H9 (cell line): ENCODE data around the gene ARIH1. TPM values are rescaled to one million over a fixed set of nuclear protein-coding genes. Genes with fewer than 3 reads are reported as not detected.
A peak's percentile ranks its signal among the peaks of the same experiment; 100 is the strongest.
"Not testable (repeated sequence)": the region's sequence is repeated elsewhere in the genome, so short reads cannot be mapped to it uniquely, and the experiment has no call there.

ENCODE experiments used
- DNase-seq: peaks from one replicate; pipeline ENCODE4 v3.0.0-alpha.2; 2017
- H2AFZ ChIP-seq: one replicate; pipeline ENCODE4 v1.6.1; 2013; ENCODE audit warnings: mild to moderate bottlenecking, low read length, control low read depth, moderate library complexity
- H2AK5ac ChIP-seq: 2 replicates; pipeline ENCODE4 v1.6.1; 2013; ENCODE audit warnings: low read length, control low read depth, mixed read lengths; ENCODE audit not compliant: insufficient read length
- H2BK120ac ChIP-seq: one replicate; pipeline ENCODE4 v1.6.1; 2013; ENCODE audit warnings: low read depth, mild to moderate bottlenecking, low read length, control low read depth, inconsistent platforms; ENCODE audit not compliant: poor library complexity, severe bottlenecking
- H2BK12ac ChIP-seq: 2 replicates; pipeline ENCODE4 v1.6.1; 2013; ENCODE audit warnings: low read length, control low read depth, mixed read lengths, low read depth; ENCODE audit not compliant: insufficient read length
- H2BK15ac ChIP-seq: 2 replicates; pipeline ENCODE4 v1.6.1; 2013; ENCODE audit warnings: low read depth, low read length, control low read depth
- H2BK20ac ChIP-seq: one replicate; pipeline ENCODE4 v1.6.1; 2013; ENCODE audit warnings: low read depth, mild to moderate bottlenecking, low read length, control low read depth, inconsistent platforms; ENCODE audit not compliant: poor library complexity, severe bottlenecking
- H2BK5ac ChIP-seq: 2 replicates; pipeline ENCODE4 v1.6.1; 2013; ENCODE audit warnings: low read length, control low read depth, mixed read lengths; ENCODE audit not compliant: insufficient read length
- H3K14ac ChIP-seq: 2 replicates; pipeline ENCODE4 v1.6.1; 2013; ENCODE audit warnings: low read length, control low read depth; ENCODE audit not compliant: insufficient read depth
- H3K18ac ChIP-seq: 2 replicates; pipeline ENCODE4 v1.6.1; 2013; ENCODE audit warnings: low read depth, mild to moderate bottlenecking, mixed read lengths, low read length, control low read depth; ENCODE audit not compliant: insufficient read length
- H3K23ac ChIP-seq: 2 replicates; pipeline ENCODE4 v1.6.1; 2013; ENCODE audit warnings: low read length, control low read depth, mixed read lengths, low read depth; ENCODE audit not compliant: insufficient read length
- H3K23me2 ChIP-seq: 2 replicates; pipeline ENCODE4 v1.6.1; 2013; ENCODE audit warnings: low read depth, mild to moderate bottlenecking, mixed read lengths, low read length, control low read depth; ENCODE audit not compliant: insufficient read length, poor library complexity, severe bottlenecking
- H3K27ac ChIP-seq: 2 replicates; pipeline ENCODE4 v1.5.1; 2013; ENCODE audit warnings: low read length, control low read depth, mixed read lengths, low read depth; ENCODE audit not compliant: insufficient read length
- H3K27me3 ChIP-seq: 2 replicates; pipeline ENCODE4 v1.6.1; 2013; ENCODE audit warnings: low read length, control low read depth, inconsistent platforms; ENCODE audit not compliant: insufficient read depth
- H3K4ac ChIP-seq: 2 replicates; pipeline ENCODE4 v1.6.1; 2013; ENCODE audit warnings: low read depth, mild to moderate bottlenecking, control low read depth, inconsistent platforms, low read length, moderate library complexity
- H3K4me1 ChIP-seq: 2 replicates; pipeline ENCODE4 v1.6.1; 2013; ENCODE audit warnings: low read length, control low read depth, inconsistent platforms; ENCODE audit not compliant: insufficient read depth
- H3K4me2 ChIP-seq: 2 replicates; pipeline ENCODE4 v1.6.1; 2013; ENCODE audit warnings: low read length, control low read depth, mixed read lengths; ENCODE audit not compliant: insufficient read length, insufficient read depth
- H3K56ac ChIP-seq: 2 replicates; pipeline ENCODE4 v1.6.1; 2013; ENCODE audit warnings: low read depth, mild to moderate bottlenecking, mixed read lengths, low read length, control low read depth; ENCODE audit not compliant: insufficient read length
- H3K79me1 ChIP-seq: 2 replicates; pipeline ENCODE4 v1.6.1; 2013; ENCODE audit warnings: low read depth, mild to moderate bottlenecking, moderate library complexity, low read length, control low read depth, inconsistent platforms; ENCODE audit not compliant: insufficient read depth, poor library complexity, severe bottlenecking
- H3K79me2 ChIP-seq: 2 replicates; pipeline ENCODE4 v1.6.1; 2013; ENCODE audit warnings: low read length, control low read depth, inconsistent platforms; ENCODE audit not compliant: insufficient read depth
- H3K9ac ChIP-seq: 2 replicates; pipeline ENCODE4 v1.6.1; 2013; ENCODE audit warnings: low read length, control low read depth, mixed read lengths; ENCODE audit not compliant: insufficient read length; ENCODE audit errors: extremely low read depth
- H3K9me3 ChIP-seq: one replicate; pipeline ENCODE4 v1.6.1; 2013; ENCODE audit warnings: low read depth, low read length, inconsistent platforms; ENCODE audit not compliant: control insufficient read depth
- H3T11ph ChIP-seq: one replicate; pipeline ENCODE4 v1.6.1; 2013; ENCODE audit warnings: mild to moderate bottlenecking, low read length, control low read depth, inconsistent platforms
- H4K20me1 ChIP-seq: one replicate; pipeline ENCODE4 v1.6.1; 2013; ENCODE audit not compliant: control insufficient read depth, insufficient read length, insufficient read depth
- H4K5ac ChIP-seq: 2 replicates; pipeline ENCODE4 v1.6.1; 2013; ENCODE audit warnings: low read depth, mild to moderate bottlenecking, mixed read lengths, low read length, control low read depth; ENCODE audit not compliant: insufficient read length
- H4K8ac ChIP-seq: replicated peaks from 2 replicates; pipeline ENCODE4 v1.6.1; 2013; ENCODE audit warnings: low read length, control low read depth, mixed read lengths, low read depth; ENCODE audit not compliant: insufficient read length
- H4K91ac ChIP-seq: 2 replicates; pipeline ENCODE4 v1.6.1; 2013; ENCODE audit warnings: low read depth, mild to moderate bottlenecking, moderate library complexity, mixed read lengths, low read length, control low read depth; ENCODE audit not compliant: insufficient read length
- H3K27ac Mint-ChIP-seq, 3 experiments: 2 replicates in 2 of 3; 3 replicates in 1 of 3; pipeline ENCODE4 v1.8.0; 2020 to 2021; ENCODE audit warnings: mixed read lengths in 3 of 3, mild to moderate bottlenecking in 1 of 3, moderate library complexity in 1 of 3
- H3K27me3 Mint-ChIP-seq: 2 replicates; pipeline ENCODE4 v1.8.0; 2021; ENCODE audit warnings: low read depth, mild to moderate bottlenecking, moderate library complexity, mixed read lengths
- H3K36me3 Mint-ChIP-seq, 3 experiments: 2 replicates in 2 of 3; 3 replicates in 1 of 3; pipeline ENCODE4 v1.8.0; 2020 to 2021; ENCODE audit warnings: low read depth in 3 of 3, mixed read lengths in 3 of 3; ENCODE audit not compliant: insufficient read depth in 1 of 3
- H3K4me1 Mint-ChIP-seq, 2 experiments: 2 replicates each; pipeline ENCODE4 v1.8.0; 2020; ENCODE audit warnings: mixed read lengths in 2 of 2
- H3K4me3 Mint-ChIP-seq, 2 experiments: 2 replicates in 1 of 2; 3 replicates in 1 of 2; pipeline ENCODE4 v1.8.0; 2020 to 2021; ENCODE audit warnings: mild to moderate bottlenecking in 2 of 2, mixed read lengths in 2 of 2, moderate library complexity in 1 of 2
- H3K9me3 Mint-ChIP-seq, 2 experiments: 2 replicates in 1 of 2; 3 replicates in 1 of 2; pipeline ENCODE4 v1.8.0; 2020; ENCODE audit warnings: mild to moderate bottlenecking in 2 of 2, mixed read lengths in 2 of 2, moderate library complexity in 1 of 2
- CTCF ChIP-seq: fragments of 200-600 bp; sonication (generic); conservative IDR thresholded peaks from 3 replicates; pipeline ENCODE4 v1.8.0; 2021; ENCODE audit warnings: antibody characterized with exemption, mild to moderate bottlenecking
- WGBS: extraction: QIAGEN DNeasy Blood & Tissue Kit; methylation state at CpG from one replicate; pipeline ENCODE4 v1.1.7; 2013; ENCODE audit warnings: missing lambda C conversion rate, low lambda C conversion rate, mixed read lengths; ENCODE audit not compliant: insufficient read length; ENCODE audit errors: extremely low coverage; 5-methylcytosine and 5-hydroxymethylcytosine counted together
- total RNA-seq: library from RNA; stranded (reverse); gene quantifications from 2 replicates; pipeline ENCODE4 v1.2.1, GENCODE V29; 2021

Gene ARIH1
- total RNA-seq, 1 experiment from 2014 or later = 158 TPM

DNA sequence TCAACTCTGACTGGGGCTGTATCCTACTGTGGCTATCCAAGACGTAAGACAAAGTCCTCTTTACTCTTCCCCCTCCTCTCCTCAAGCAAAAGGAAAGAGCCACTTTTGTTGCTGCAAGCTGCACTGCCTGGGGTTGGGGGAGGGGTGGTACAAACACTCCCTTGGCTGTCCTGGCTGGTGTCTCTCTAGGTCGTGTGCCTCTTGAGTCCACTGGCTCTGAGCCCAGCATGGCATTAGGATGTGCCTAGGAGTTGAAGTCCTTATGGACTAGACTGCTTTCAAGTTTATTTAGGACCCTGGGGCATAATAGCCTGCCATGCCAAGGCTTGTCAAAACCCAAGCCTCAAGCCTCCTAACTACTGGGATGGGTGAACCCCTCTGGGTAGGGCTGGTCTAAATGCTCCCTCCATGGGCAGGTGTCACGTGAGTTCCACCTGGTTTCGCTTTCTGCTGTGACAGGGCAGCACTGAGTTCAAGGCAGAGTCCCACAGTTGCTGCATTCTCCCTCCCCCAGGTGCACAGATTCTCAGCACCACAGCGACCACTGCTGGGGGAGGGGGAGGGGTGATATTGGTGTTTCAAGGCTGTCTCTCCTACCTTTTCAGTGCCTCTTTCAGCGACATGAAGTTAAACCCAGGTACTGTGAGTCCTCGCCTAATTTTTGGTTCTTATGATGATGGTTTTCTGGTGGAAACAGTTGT, 141.6 kb downstream of the ARIH1 start:
- peak; percentile 45; the same call in 2 of the 3 replicates for TF ChIP-seq CTCF
- not testable (repeated sequence) for H3K36me3 Mint-ChIP-seq, H3K27me3 Mint-ChIP-seq, H3K9me3 Mint-ChIP-seq, H3K23ac ChIP-seq, H2BK12ac ChIP-seq, H2BK15ac ChIP-seq, H3K79me2 ChIP-seq, H4K8ac ChIP-seq, H3K9me3 ChIP-seq, H4K5ac ChIP-seq, H3K23me2 ChIP-seq, H3K4me2 ChIP-seq, H3K14ac ChIP-seq, H3K27ac ChIP-seq, H3K79me1 ChIP-seq, H3K18ac ChIP-seq, H3K27me3 ChIP-seq, H2BK5ac ChIP-seq, H3K9ac ChIP-seq, H3K56ac ChIP-seq, H2AFZ ChIP-seq, H3T11ph ChIP-seq, H4K91ac ChIP-seq, H4K20me1 ChIP-seq, H3K4ac ChIP-seq, H2BK120ac ChIP-seq, H2AK5ac ChIP-seq, H2BK20ac ChIP-seq
- peak overlapping the region in 1 of 3 experiments; percentile 83; a peak in 3 of 7 replicates for H3K27ac Mint-ChIP-seq
- DNase-seq = peak; percentile 63
- H3K4me1 ChIP-seq = peaks cover 12% of the 10 kb centered on the region; the same call in 1 of the 2 replicates
- WGBS = no CpG with 5 or more reads among the region's 7 CpGs
- peaks cover 19 to 20% of the 10 kb centered on the region in 2 experiments for H3K4me1 Mint-ChIP-seq
- H3K4me3 Mint-ChIP-seq = peak overlapping the region in 1 of 2 experiments; percentile 34; a peak in 1 of 5 replicates
